NCI-H1436 treated with DMSO at 0.1 percent for 48 hours (cell line): ENCODE data around the gene SHISA7.
"Not testable (repeated sequence)": the region's sequence is repeated elsewhere in the genome, so short reads cannot be mapped to it uniquely, and the experiment has no call there.

ENCODE experiments used
- DNase-seq: peaks from one replicate; lab custom pipeline; 2025; lab: John Stamatoyannopoulos, UW

The SHISA7 gene

GRCh38 chr19:55446060-55446459 lies 3.0 kb upstream of the SHISA7 start:
- no peak for DNase-seq

- DNase-seq = no peak
Measured at GRCh38 chr19:55444646-55445045, 1.5 kb upstream of the SHISA7 start.

GRCh38 chr19:55443824-55444480 lies 852 bp upstream of the SHISA7 start:
- no peak for DNase-seq

GRCh38 chr19:55442372-55442961 lies 633 bp downstream of the SHISA7 start:
- DNase-seq = no peak

GRCh38 chr19:55441692-55442321 lies 1.3 kb downstream of the SHISA7 start:
- DNase-seq = no peak

GRCh38 chr19:55441319-55441691 lies 1.8 kb downstream of the SHISA7 start:
- no peak for DNase-seq

GRCh38 chr19:55440411-55441105 lies 2.5 kb downstream of the SHISA7 start:
- DNase-seq = no peak

- DNase-seq = no peak
Measured at GRCh38 chr19:55439052-55439451, 4.0 kb downstream of the SHISA7 start.

GRCh38 chr19:55437410-55437809 lies 5.7 kb downstream of the SHISA7 start:
- no peak for DNase-seq

- DNase-seq = no peak
Measured at GRCh38 chr19:55436847-55437246, 6.3 kb downstream of the SHISA7 start.

GRCh38 chr19:55435020-55435419 lies 8.1 kb downstream of the SHISA7 start:
- no peak for DNase-seq

GRCh38 chr19:55434356-55434919 lies 8.7 kb downstream of the SHISA7 start:
- DNase-seq = no peak

GRCh38 chr19:55433292-55433691 lies 9.8 kb downstream of the SHISA7 start:
- no peak for DNase-seq

GRCh38 chr19:55432241-55432959 lies 10.7 kb downstream of the SHISA7 start:
- no peak for DNase-seq

GRCh38 chr19:55431183-55431582 lies 11.9 kb downstream of the SHISA7 start:
- DNase-seq = no peak

GRCh38 chr19:55426042-55426441 lies 17.1 kb downstream of the SHISA7 start:
- no peak for DNase-seq

- DNase-seq = no peak
Measured at GRCh38 chr19:55424518-55424917, 18.6 kb downstream of the SHISA7 start.

- no peak for DNase-seq
Measured at GRCh38 chr19:55423225-55424005, 19.7 kb downstream of the SHISA7 start.

GRCh38 chr19:55421281-55421680 lies 21.8 kb downstream of the SHISA7 start:
- DNase-seq = not testable (repeated sequence)

GRCh38 chr19:55419624-55420236 lies 23.4 kb downstream of the SHISA7 start:
- no peak for DNase-seq

- no peak for DNase-seq
Measured at GRCh38 chr19:55419103-55419502, 24.0 kb downstream of the SHISA7 start.
